ENCODE data around the gene TIMP2.
A peak's percentile ranks its signal among the peaks of the same experiment; 100 is the strongest.
"Not testable (repeated sequence)": the region's sequence is repeated elsewhere in the genome, so short reads cannot be mapped to it uniquely, and the experiment has no call there.

TIMP2 gene

GRCh38 chr17:78883089-78883532 is 42.1 kb downstream of the TIMP2 start:
- Mint-ChIP-seq H3K4me3 (no peak overlapping the region), H3K27ac (no peak overlapping the region), H3K9me3 (no peaks in the 10 kb centered on the region), H3K36me3 (no peaks in the 10 kb centered on the region), H3K4me1 (peaks cover 17% of the 10 kb centered on the region)
- ATAC-seq (peak; percentile 17), DNase-seq (ENCODE audit: low spot score in 2 of 2) (no peak)

- Mint-ChIP-seq H3K27ac (no peak overlapping the region), H3K36me3 (no peaks in the 10 kb centered on the region), H3K9me3 (no peaks in the 10 kb centered on the region), H3K4me3 (no peak overlapping the region), H3K4me1 (peaks cover 17% of the 10 kb centered on the region)
- DNase-seq (ENCODE audit: low spot score in 2 of 2) (no peak), ATAC-seq (no peak)
Observed at GRCh38 chr17:78882540-78883088, 42.6 kb downstream of the TIMP2 start.

GRCh38 chr17:78879635-78880186 is 45.5 kb downstream of the TIMP2 start:
- no peaks in the 10 kb centered on the region for H3K9me3 Mint-ChIP-seq
- no peaks in the 10 kb centered on the region for H3K36me3 Mint-ChIP-seq
- H3K27ac Mint-ChIP-seq: no peak overlapping the region
- H3K4me3 Mint-ChIP-seq: peak overlapping the region; percentile 44
- ATAC-seq (peak; percentile 39), DNase-seq (ENCODE audit: low spot score in 2 of 2) (no peak)
- peaks cover 17% of the 10 kb centered on the region for H3K4me1 Mint-ChIP-seq

- no peak overlapping the region for H3K27ac Mint-ChIP-seq
- H3K4me3 Mint-ChIP-seq: peak overlapping the region; percentile 44
- ATAC-seq: no peak
- peaks cover 17% of the 10 kb centered on the region for H3K4me1 Mint-ChIP-seq
- DNase-seq (ENCODE audit: low spot score in 2 of 2): no peak
- no peaks in the 10 kb centered on the region for H3K9me3 Mint-ChIP-seq
- no peaks in the 10 kb centered on the region for H3K36me3 Mint-ChIP-seq
Observed at GRCh38 chr17:78878871-78879527, 46.2 kb downstream of the TIMP2 start.

GRCh38 chr17:78878261-78878660 is 46.9 kb downstream of the TIMP2 start:
- no peak overlapping the region for H3K27ac Mint-ChIP-seq
- no peaks in the 10 kb centered on the region for H3K36me3 Mint-ChIP-seq
- no peak for DNase-seq (ENCODE audit: low spot score in 2 of 2)
- H3K9me3 Mint-ChIP-seq: no peaks in the 10 kb centered on the region
- no peak overlapping the region for H3K4me3 Mint-ChIP-seq
- no peak for ATAC-seq
- peaks cover 17% of the 10 kb centered on the region for H3K4me1 Mint-ChIP-seq

GRCh38 chr17:78876954-78877517 is 48.2 kb downstream of the TIMP2 start:
- peaks cover 17% of the 10 kb centered on the region for H3K4me1 Mint-ChIP-seq
- H3K9me3 Mint-ChIP-seq; ATAC-seq; H3K27ac Mint-ChIP-seq; DNase-seq (ENCODE audit: low spot score in 2 of 2); H3K36me3 Mint-ChIP-seq; H3K4me3 Mint-ChIP-seq: not testable (repeated sequence)

GRCh38 chr17:78876094-78876597 is 49.0 kb downstream of the TIMP2 start:
- Mint-ChIP-seq H3K27ac (no peak overlapping the region), H3K9me3 (no peaks in the 10 kb centered on the region), H3K36me3 (no peaks in the 10 kb centered on the region), H3K4me3 (no peak overlapping the region), H3K4me1 (peaks cover 17% of the 10 kb centered on the region)
- no peak for ATAC-seq
- DNase-seq (ENCODE audit: low spot score in 2 of 2): no peak

GRCh38 chr17:78875363-78876093 is 49.7 kb downstream of the TIMP2 start:
- no peak overlapping the region for H3K4me3 Mint-ChIP-seq
- no peaks in the 10 kb centered on the region for H3K9me3 Mint-ChIP-seq
- no peak for ATAC-seq
- H3K4me1 Mint-ChIP-seq: peaks cover 17% of the 10 kb centered on the region
- DNase-seq (ENCODE audit: low spot score in 2 of 2): no peak
- no peak overlapping the region for H3K27ac Mint-ChIP-seq
- no peaks in the 10 kb centered on the region for H3K36me3 Mint-ChIP-seq

GRCh38 chr17:78873519-78874340 is 51.5 kb downstream of the TIMP2 start:
- DNase-seq (ENCODE audit: low spot score in 2 of 2) (no peak), ATAC-seq (no peak)
- Mint-ChIP-seq H3K36me3 (no peaks in the 10 kb centered on the region), H3K27ac (no peak overlapping the region), H3K9me3 (no peaks in the 10 kb centered on the region), H3K4me1 (peaks cover under 1% of the 10 kb centered on the region), H3K4me3 (no peak overlapping the region)

- Mint-ChIP-seq H3K27ac (no peak overlapping the region), H3K36me3 (no peaks in the 10 kb centered on the region), H3K4me1 (no peaks in the 10 kb centered on the region), H3K4me3 (no peak overlapping the region), H3K9me3 (no peaks in the 10 kb centered on the region)
- DNase-seq (ENCODE audit: low spot score in 2 of 2): no peak
- no peak for ATAC-seq
Observed at GRCh38 chr17:78872486-78872885, 52.7 kb downstream of the TIMP2 start.

GRCh38 chr17:78870621-78871020 is 54.6 kb downstream of the TIMP2 start:
- H3K36me3 Mint-ChIP-seq: no peaks in the 10 kb centered on the region
- no peaks in the 10 kb centered on the region for H3K9me3 Mint-ChIP-seq
- H3K4me1 Mint-ChIP-seq: no peaks in the 10 kb centered on the region
- DNase-seq (ENCODE audit: low spot score in 2 of 2) (no peak), ATAC-seq (no peak)
- H3K4me3 Mint-ChIP-seq: no peak overlapping the region
- no peak overlapping the region for H3K27ac Mint-ChIP-seq

- Mint-ChIP-seq H3K9me3 (no peaks in the 10 kb centered on the region), H3K4me3 (no peak overlapping the region), H3K4me1 (no peaks in the 10 kb centered on the region), H3K27ac (no peak overlapping the region), H3K36me3 (no peaks in the 10 kb centered on the region)
- no peak for DNase-seq (ENCODE audit: low spot score in 2 of 2)
- ATAC-seq: no peak
Observed at GRCh38 chr17:78868391-78868790, 56.8 kb downstream of the TIMP2 start.

- not testable (repeated sequence) for H3K36me3 Mint-ChIP-seq; H3K4me3 Mint-ChIP-seq; ATAC-seq; H3K9me3 Mint-ChIP-seq; DNase-seq (ENCODE audit: low spot score in 2 of 2); H3K27ac Mint-ChIP-seq; H3K4me1 Mint-ChIP-seq
Observed at GRCh38 chr17:78867046-78867445, 58.1 kb downstream of the TIMP2 start.

- ATAC-seq: peak; percentile 69
- Mint-ChIP-seq H3K27ac (no peak overlapping the region), H3K4me3 (no peak overlapping the region), H3K36me3 (no peaks in the 10 kb centered on the region), H3K4me1 (no peaks in the 10 kb centered on the region), H3K9me3 (no peaks in the 10 kb centered on the region)
- DNase-seq (ENCODE audit: low spot score in 2 of 2): peak; percentile 69 to 86
Observed at GRCh38 chr17:78865682-78866390, 59.4 kb downstream of the TIMP2 start.
